H9 (cell line): ENCODE measurements around the gene CD9. TPM values are rescaled to one million over a fixed set of nuclear protein-coding genes. Genes with fewer than 3 reads are reported as not detected.
A peak's percentile ranks its signal among the peaks of the same experiment; 100 is the strongest.

Experiments
- DNase-seq: peaks from one replicate; pipeline ENCODE4 v3.0.0-alpha.2; 2017
- H2AFZ ChIP-seq: one replicate; pipeline ENCODE4 v1.6.1; 2013; ENCODE audit warnings: mild to moderate bottlenecking, low read length, control low read depth, moderate library complexity
- H2AK5ac ChIP-seq: 2 replicates; pipeline ENCODE4 v1.6.1; 2013; ENCODE audit warnings: low read length, control low read depth, mixed read lengths; ENCODE audit not compliant: insufficient read length
- H2BK120ac ChIP-seq: one replicate; pipeline ENCODE4 v1.6.1; 2013; ENCODE audit warnings: low read depth, mild to moderate bottlenecking, low read length, control low read depth, inconsistent platforms; ENCODE audit not compliant: poor library complexity, severe bottlenecking
- H2BK12ac ChIP-seq: 2 replicates; pipeline ENCODE4 v1.6.1; 2013; ENCODE audit warnings: low read length, control low read depth, mixed read lengths, low read depth; ENCODE audit not compliant: insufficient read length
- H2BK15ac ChIP-seq: 2 replicates; pipeline ENCODE4 v1.6.1; 2013; ENCODE audit warnings: low read depth, low read length, control low read depth
- H2BK20ac ChIP-seq: one replicate; pipeline ENCODE4 v1.6.1; 2013; ENCODE audit warnings: low read depth, mild to moderate bottlenecking, low read length, control low read depth, inconsistent platforms; ENCODE audit not compliant: poor library complexity, severe bottlenecking
- H2BK5ac ChIP-seq: 2 replicates; pipeline ENCODE4 v1.6.1; 2013; ENCODE audit warnings: low read length, control low read depth, mixed read lengths; ENCODE audit not compliant: insufficient read length
- H3K14ac ChIP-seq: 2 replicates; pipeline ENCODE4 v1.6.1; 2013; ENCODE audit warnings: low read length, control low read depth; ENCODE audit not compliant: insufficient read depth
- H3K18ac ChIP-seq: 2 replicates; pipeline ENCODE4 v1.6.1; 2013; ENCODE audit warnings: low read depth, mild to moderate bottlenecking, mixed read lengths, low read length, control low read depth; ENCODE audit not compliant: insufficient read length
- H3K23ac ChIP-seq: 2 replicates; pipeline ENCODE4 v1.6.1; 2013; ENCODE audit warnings: low read length, control low read depth, mixed read lengths, low read depth; ENCODE audit not compliant: insufficient read length
- H3K23me2 ChIP-seq: 2 replicates; pipeline ENCODE4 v1.6.1; 2013; ENCODE audit warnings: low read depth, mild to moderate bottlenecking, mixed read lengths, low read length, control low read depth; ENCODE audit not compliant: insufficient read length, poor library complexity, severe bottlenecking
- H3K27ac ChIP-seq: 2 replicates; pipeline ENCODE4 v1.5.1; 2013; ENCODE audit warnings: low read length, control low read depth, mixed read lengths, low read depth; ENCODE audit not compliant: insufficient read length
- H3K27me3 ChIP-seq: 2 replicates; pipeline ENCODE4 v1.6.1; 2013; ENCODE audit warnings: low read length, control low read depth, inconsistent platforms; ENCODE audit not compliant: insufficient read depth
- H3K4ac ChIP-seq: 2 replicates; pipeline ENCODE4 v1.6.1; 2013; ENCODE audit warnings: low read depth, mild to moderate bottlenecking, control low read depth, inconsistent platforms, low read length, moderate library complexity
- H3K4me1 ChIP-seq: 2 replicates; pipeline ENCODE4 v1.6.1; 2013; ENCODE audit warnings: low read length, control low read depth, inconsistent platforms; ENCODE audit not compliant: insufficient read depth
- H3K4me2 ChIP-seq: 2 replicates; pipeline ENCODE4 v1.6.1; 2013; ENCODE audit warnings: low read length, control low read depth, mixed read lengths; ENCODE audit not compliant: insufficient read length, insufficient read depth
- H3K56ac ChIP-seq: 2 replicates; pipeline ENCODE4 v1.6.1; 2013; ENCODE audit warnings: low read depth, mild to moderate bottlenecking, mixed read lengths, low read length, control low read depth; ENCODE audit not compliant: insufficient read length
- H3K79me1 ChIP-seq: 2 replicates; pipeline ENCODE4 v1.6.1; 2013; ENCODE audit warnings: low read depth, mild to moderate bottlenecking, moderate library complexity, low read length, control low read depth, inconsistent platforms; ENCODE audit not compliant: insufficient read depth, poor library complexity, severe bottlenecking
- H3K79me2 ChIP-seq: 2 replicates; pipeline ENCODE4 v1.6.1; 2013; ENCODE audit warnings: low read length, control low read depth, inconsistent platforms; ENCODE audit not compliant: insufficient read depth
- H3K9ac ChIP-seq: 2 replicates; pipeline ENCODE4 v1.6.1; 2013; ENCODE audit warnings: low read length, control low read depth, mixed read lengths; ENCODE audit not compliant: insufficient read length; ENCODE audit errors: extremely low read depth
- H3K9me3 ChIP-seq: one replicate; pipeline ENCODE4 v1.6.1; 2013; ENCODE audit warnings: low read depth, low read length, inconsistent platforms; ENCODE audit not compliant: control insufficient read depth
- H3T11ph ChIP-seq: one replicate; pipeline ENCODE4 v1.6.1; 2013; ENCODE audit warnings: mild to moderate bottlenecking, low read length, control low read depth, inconsistent platforms
- H4K20me1 ChIP-seq: one replicate; pipeline ENCODE4 v1.6.1; 2013; ENCODE audit not compliant: control insufficient read depth, insufficient read length, insufficient read depth
- H4K5ac ChIP-seq: 2 replicates; pipeline ENCODE4 v1.6.1; 2013; ENCODE audit warnings: low read depth, mild to moderate bottlenecking, mixed read lengths, low read length, control low read depth; ENCODE audit not compliant: insufficient read length
- H4K8ac ChIP-seq: replicated peaks from 2 replicates; pipeline ENCODE4 v1.6.1; 2013; ENCODE audit warnings: low read length, control low read depth, mixed read lengths, low read depth; ENCODE audit not compliant: insufficient read length
- H4K91ac ChIP-seq: 2 replicates; pipeline ENCODE4 v1.6.1; 2013; ENCODE audit warnings: low read depth, mild to moderate bottlenecking, moderate library complexity, mixed read lengths, low read length, control low read depth; ENCODE audit not compliant: insufficient read length
- H3K27ac Mint-ChIP-seq, 3 experiments: 2 replicates in 2 of 3; 3 replicates in 1 of 3; pipeline ENCODE4 v1.8.0; 2020 to 2021; ENCODE audit warnings: mixed read lengths in 3 of 3, mild to moderate bottlenecking in 1 of 3, moderate library complexity in 1 of 3
- H3K27me3 Mint-ChIP-seq: 2 replicates; pipeline ENCODE4 v1.8.0; 2021; ENCODE audit warnings: low read depth, mild to moderate bottlenecking, moderate library complexity, mixed read lengths
- H3K36me3 Mint-ChIP-seq, 3 experiments: 2 replicates in 2 of 3; 3 replicates in 1 of 3; pipeline ENCODE4 v1.8.0; 2020 to 2021; ENCODE audit warnings: low read depth in 3 of 3, mixed read lengths in 3 of 3; ENCODE audit not compliant: insufficient read depth in 1 of 3
- H3K4me1 Mint-ChIP-seq, 2 experiments: 2 replicates each; pipeline ENCODE4 v1.8.0; 2020; ENCODE audit warnings: mixed read lengths in 2 of 2
- H3K4me3 Mint-ChIP-seq, 2 experiments: 2 replicates in 1 of 2; 3 replicates in 1 of 2; pipeline ENCODE4 v1.8.0; 2020 to 2021; ENCODE audit warnings: mild to moderate bottlenecking in 2 of 2, mixed read lengths in 2 of 2, moderate library complexity in 1 of 2
- H3K9me3 Mint-ChIP-seq, 2 experiments: 2 replicates in 1 of 2; 3 replicates in 1 of 2; pipeline ENCODE4 v1.8.0; 2020; ENCODE audit warnings: mild to moderate bottlenecking in 2 of 2, mixed read lengths in 2 of 2, moderate library complexity in 1 of 2
- CTCF ChIP-seq: fragments of 200-600 bp; sonication (generic); conservative IDR thresholded peaks from 3 replicates; pipeline ENCODE4 v1.8.0; 2021; ENCODE audit warnings: antibody characterized with exemption, mild to moderate bottlenecking
- WGBS: extraction: QIAGEN DNeasy Blood & Tissue Kit; methylation state at CpG from one replicate; pipeline ENCODE4 v1.1.7; 2013; ENCODE audit warnings: missing lambda C conversion rate, low lambda C conversion rate, mixed read lengths; ENCODE audit not compliant: insufficient read length; ENCODE audit errors: extremely low coverage; 5-methylcytosine and 5-hydroxymethylcytosine counted together
- total RNA-seq: library from RNA; stranded (reverse); gene quantifications from 2 replicates; pipeline ENCODE4 v1.2.1, GENCODE V29; 2021

Gene CD9
- total RNA-seq, 1 experiment from 2014 or later = 132 TPM

- Mint-ChIP-seq H3K36me3 (no peaks in the 10 kb centered on the region), H3K4me1 (peaks cover 2 to 4% of the 10 kb centered on the region in 2 experiments; a peak in 2 of 4 replicates), H3K27me3 (peaks cover 9% of the 10 kb centered on the region), H3K9me3 (peaks cover 0 to 4% of the 10 kb centered on the region in 2 experiments; a peak in 3 of 5 replicates), H3K27ac (peak overlapping the region in 1 of 3 experiments; percentile 44; a peak in 1 of 7 replicates), H3K4me3 (no peak overlapping the region)
- Histone ChIP-seq H3K27ac (no peak overlapping the region), H4K8ac (no peak overlapping the region), H3K79me2 (no peaks in the 10 kb centered on the region), H3K4me2 (no peak overlapping the region), H3K4ac (no peak overlapping the region), H3K23ac (no peak overlapping the region), H3K9ac (no peak overlapping the region), H3K56ac (no peak overlapping the region), H4K91ac (no peak overlapping the region), H3K14ac (no peak overlapping the region), H3K27me3 (no peaks in the 10 kb centered on the region), H4K20me1 (no peaks in the 10 kb centered on the region), H2AFZ (no peak overlapping the region), H2BK5ac (no peak overlapping the region), H3K79me1 (no peaks in the 10 kb centered on the region), H2AK5ac (no peak overlapping the region), H3K9me3 (no peaks in the 10 kb centered on the region), H3T11ph (no peak overlapping the region), H2BK120ac (no peak overlapping the region), H2BK20ac (no peak overlapping the region), H2BK15ac (no peak overlapping the region), H2BK12ac (no peak overlapping the region), H3K18ac (no peak overlapping the region), H4K5ac (no peak overlapping the region), H3K4me1 (no peaks in the 10 kb centered on the region), H3K23me2 (no peaks in the 10 kb centered on the region)
- no peak for DNase-seq
- no peak for TF ChIP-seq CTCF
- WGBS = no CpG with 5 or more reads among the region's 6 CpGs
Observed at GRCh38 chr12:6253278-6253677, 53.1 kb downstream of the CD9 start.
